A549 (cell line): ENCODE results near the gene SASH1. TPM values are rescaled to one million over a fixed set of nuclear protein-coding genes. Genes with fewer than 3 reads are reported as not detected.
A peak's percentile ranks its signal among the peaks of the same experiment; 100 is the strongest.

ENCODE experiments used
- ATAC-seq, 2 experiments: fragments of 200-7000 bp in 1 of 2; fragments of >200 bp in 1 of 2; cut with Nextera tagmentation in 1 of 2; cut with Tn5 transposase in 1 of 2; 3 replicates each; pipeline versions ENCODE4 v1.8.0 to v1.9.1; 2018 to 2020; ENCODE audit warnings: mild to moderate bottlenecking in 1 of 2, moderate library complexity in 1 of 2
- CTCF ChIA-PET: fragments of 300-600 bp; sonication (Branson Sonifier 250); formaldehyde crosslinking; extraction: SDS; loops from one replicate; lab custom pipeline; 2021; ENCODE audit warnings: antibody characterized with exemption, inconsistent platforms; lab: Yijun Ruan, JAX
- POLR2A ChIA-PET: fragments of 350-600 bp; formaldehyde crosslinking; extraction: SDS; loops from one replicate; lab custom pipeline; 2021; ENCODE audit warnings: antibody characterized with exemption, inconsistent platforms; lab: Yijun Ruan, JAX
- DNase-seq, 2 experiments: peaks; one replicate each; pipeline versions ENCODE4 v3.0.0 to v3.0.0-alpha.2; 2011 to 2016; ENCODE audit warnings: low read depth in 1 of 2, low spot score in 1 of 2
- FAIRE-seq: peaks from 2 replicates; lab custom pipeline; 2011; peaks lifted over from hg19 to GRCh38; lab: Jason Lieb, UNC
- H3K27ac ChIP-seq, 2 experiments: fragments of >200 bp; sonication (Bioruptor Twin); formaldehyde crosslinking; 3 replicates each; pipeline ENCODE4 v1.5.1; 2016 to 2017
- H3K4me1 ChIP-seq: fragments of >200 bp; sonication (Bioruptor Twin); formaldehyde crosslinking; 3 replicates; pipeline ENCODE4 v1.6.1; 2016
- H3K4me2 ChIP-seq: fragments of >200 bp; sonication (Bioruptor Twin); formaldehyde crosslinking; 3 replicates; pipeline ENCODE4 v1.6.1; 2016
- H3K4me3 ChIP-seq: fragments of >200 bp; sonication (Bioruptor Twin); formaldehyde crosslinking; 3 replicates; pipeline ENCODE4 v1.5.1; 2016
- H3K9me3 ChIP-seq: fragments of >200 bp; sonication (Bioruptor Twin); formaldehyde crosslinking; 3 replicates; pipeline ENCODE4 v1.6.1; 2016
- CBX8 ChIP-seq: fragments of 200-600 bp; sonication (generic); IDR thresholded peaks from 2 replicates; pipeline ENCODE4 v1.6.1; 2016
- CEBPB ChIP-seq, 2 experiments: fragments of >200 bp in 1 of 2; sonication (Bioruptor Twin) in 1 of 2; formaldehyde crosslinking in 1 of 2; IDR thresholded peaks; 2 replicates each; pipeline ENCODE4 v1.6.1; 2012 to 2016
- EHF ChIP-seq: fragments of 250-450 bp; sonication (Bioruptor Pico); IDR thresholded peaks from 2 replicates; pipeline ENCODE4 v1.5.0; 2020; ENCODE audit warnings: mild to moderate bottlenecking
- EHMT2 ChIP-seq: fragments of 200-600 bp; sonication (generic); IDR thresholded peaks from 2 replicates; pipeline ENCODE4 v1.6.1; 2016; ENCODE audit warnings: antibody characterized with exemption, low read depth, mild to moderate bottlenecking, moderate library complexity
- ELK1 ChIP-seq: fragments of 150-350 bp; IDR thresholded peaks from 2 replicates; pipeline ENCODE4 v1.6.1; 2014; ENCODE audit warnings: low read depth, mild to moderate bottlenecking, low read length
- HEYL ChIP-seq: fragments of 250-450 bp; sonication (Bioruptor Pico); IDR thresholded peaks from 2 replicates; pipeline ENCODE4 v1.8.0; 2021; ENCODE audit warnings: mild to moderate bottlenecking, moderate library complexity
- HMGXB4 ChIP-seq: fragments of 250-450 bp; sonication (Bioruptor Pico); IDR thresholded peaks from 2 replicates; pipeline ENCODE4 v1.5.0; 2021; ENCODE audit warnings: mild to moderate bottlenecking, moderate library complexity, borderline replicate concordance
- JUN ChIP-seq, 2 experiments: fragments of >200 bp; sonication (Bioruptor Twin); formaldehyde crosslinking; IDR thresholded peaks; 2 replicates in 1 of 2; 3 replicates in 1 of 2; pipeline ENCODE4 v1.6.1; 2016 to 2017
- KDM5A ChIP-seq: fragments of 200-600 bp; sonication (generic); IDR thresholded peaks from 2 replicates; pipeline ENCODE4 v1.6.1; 2016; ENCODE audit warnings: antibody characterized with exemption, mild to moderate bottlenecking
- MAFK ChIP-seq: fragments of 450-650 bp; IDR thresholded peaks from 2 replicates; pipeline ENCODE4 v1.6.1; 2014; ENCODE audit not compliant: partially characterized antibody
- MAX ChIP-seq: IDR thresholded peaks from 2 replicates; pipeline ENCODE4 v1.6.1; 2012
- MYC ChIP-seq: IDR thresholded peaks from 2 replicates; pipeline ENCODE4 v1.6.1; 2012; ENCODE audit warnings: mild to moderate bottlenecking, inconsistent platforms, low read length, improper control_type of control experiment, borderline replicate concordance
- RARB ChIP-seq: fragments of 250-450 bp; sonication (Bioruptor Pico); IDR thresholded peaks from 2 replicates; pipeline ENCODE4 v1.8.0; 2021; ENCODE audit warnings: mild to moderate bottlenecking, moderate library complexity
- REST ChIP-seq: fragments of 200-600 bp; sonication (generic); IDR thresholded peaks from 2 replicates; pipeline ENCODE4 v1.6.1; 2016; ENCODE audit warnings: antibody characterized with exemption, mild to moderate bottlenecking, moderate library complexity
- RNF2 ChIP-seq: fragments of 200-600 bp; sonication (generic); IDR thresholded peaks from 2 replicates; pipeline ENCODE4 v1.6.1; 2016; ENCODE audit warnings: low read depth, mild to moderate bottlenecking, antibody characterized with exemption, moderate library complexity, borderline replicate concordance
- SREBF2 ChIP-seq: fragments of 450-650 bp; IDR thresholded peaks from 2 replicates; pipeline ENCODE4 v1.6.1; 2014; ENCODE audit warnings: mild to moderate bottlenecking, moderate library complexity
- ZC3H11A ChIP-seq: fragments of 450-650 bp; IDR thresholded peaks from 2 replicates; pipeline ENCODE4 v1.6.1; 2014; ENCODE audit warnings: antibody characterized with exemption, mild to moderate bottlenecking
- ZFP36 ChIP-seq: fragments of 450-650 bp; IDR thresholded peaks from 2 replicates; pipeline ENCODE4 v1.6.1; 2014; ENCODE audit warnings: borderline replicate concordance; ENCODE audit not compliant: partially characterized antibody
- WGBS: methylation state at CpG from one replicate; pipeline ENCODE4 v1.1.6; 2017; ENCODE audit errors: missing lambda C conversion rate; 5-methylcytosine and 5-hydroxymethylcytosine counted together
- polyA plus RNA-seq, 4 experiments: library from polyadenylated mRNA; depleted of rRNA in 3 of 4; stranded (reverse); fragments of >200 nt; fragmentation: RNase III in 1 of 4; extraction: RNeasy Plus Mini Kit Qiagen cat#74134 plus additional on column Dnase treatment in 1 of 4; gene quantifications; 2 replicates in 3 of 4; 3 replicates in 1 of 4; pipeline ENCODE4 v1.2.3, GENCODE V29; 2011 to 2017

SASH1 gene
- polyA plus RNA-seq, 2 of the 4 experiments (the other 2 are of a cell fraction) = 2.5 to 3.0 TPM

- no peak for DNase-seq
- no peak for FAIRE-seq
- Histone ChIP-seq H3K9me3 (no peaks in the 10 kb centered on the region), H3K4me2 (no peak overlapping the region), H3K4me3 (no peak overlapping the region), H3K4me1 (no peaks in the 10 kb centered on the region), H3K27ac (no peak overlapping the region)
- 92% methylated on average over 2 of the region's 2 CpGs for WGBS
- TF ChIP-seq SREBF2 = no peak
- ATAC-seq = no peak
- ChIA-PET POLR2A (no interaction called here), CTCF (no interaction called here)
These were observed 35.2 kb upstream of the SASH1 start for GRCh38 chr6:148307405-148307804.

- ATAC-seq (no peak), FAIRE-seq (no peak), DNase-seq (no peak)
- no peak for TF ChIP-seq JUN (IDR thresholded peaks at IDR 0.05)
- no peak for TF ChIP-seq HEYL (CRISPR knock-in tag)
- TF ChIP-seq ELK1 = no peak
- TF ChIP-seq MAX = no peak
- TF ChIP-seq KDM5A = no peak
- TF ChIP-seq EHMT2 = no peak
- no peak for TF ChIP-seq EHF (CRISPR knock-in tag)
- no peak for TF ChIP-seq MYC
- TF ChIP-seq RNF2 = no peak
- TF ChIP-seq RARB (CRISPR knock-in tag) = no peak
- no peak for TF ChIP-seq ZFP36
- TF ChIP-seq HMGXB4 = no peak
- TF ChIP-seq REST = no peak
- TF ChIP-seq ZC3H11A = no peak
- TF ChIP-seq CBX8 = no peak
- Histone ChIP-seq H3K27ac (no peak overlapping the region), H3K9me3 (no peaks in the 10 kb centered on the region), H3K4me3 (no peak overlapping the region), H3K4me2 (no peak overlapping the region), H3K4me1 (no peaks in the 10 kb centered on the region)
- ChIA-PET POLR2A (no interaction called here), CTCF (no interaction called here)
These were observed 33.3 kb upstream of the SASH1 start for GRCh38 chr6:148309301-148309700.

- 51% methylated on average over 3 of the region's 3 CpGs for WGBS
- no peak for ATAC-seq
- Histone ChIP-seq H3K9me3 (no peaks in the 10 kb centered on the region), H3K27ac (no peak overlapping the region), H3K4me3 (no peak overlapping the region), H3K4me2 (no peak overlapping the region), H3K4me1 (no peaks in the 10 kb centered on the region)
- DNase-seq = no peak
- no peak for FAIRE-seq
- peak; percentile 23 for TF ChIP-seq MAFK
- TF ChIP-seq CEBPB (IDR thresholded peaks at IDR 0.05) = no peak
- CTCF ChIA-PET = interaction anchor here (0.8 kb wide), 1 partner anchor 20 kb away, joined by 3 read pairs; no protein-coding TSS in a partner anchor
- POLR2A ChIA-PET = no interaction called here
These were observed 30.5 kb upstream of the SASH1 start for GRCh38 chr6:148311966-148312669.
